HG03175 (cell line): ENCODE results near the gene FUCA1.
"Not testable (repeated sequence)": the region's sequence is repeated elsewhere in the genome, so short reads cannot be mapped to it uniquely, and the experiment has no call there.

Source experiments
- ATAC-seq: cut with Tn5 transposase; IDR thresholded peaks from one replicate; pipeline ENCODE4 v1.9.1; 2021; ENCODE audit warnings: mild to moderate bottlenecking, moderate library complexity; ENCODE audit not compliant: unreplicated experiment

Gene FUCA1

DNA sequence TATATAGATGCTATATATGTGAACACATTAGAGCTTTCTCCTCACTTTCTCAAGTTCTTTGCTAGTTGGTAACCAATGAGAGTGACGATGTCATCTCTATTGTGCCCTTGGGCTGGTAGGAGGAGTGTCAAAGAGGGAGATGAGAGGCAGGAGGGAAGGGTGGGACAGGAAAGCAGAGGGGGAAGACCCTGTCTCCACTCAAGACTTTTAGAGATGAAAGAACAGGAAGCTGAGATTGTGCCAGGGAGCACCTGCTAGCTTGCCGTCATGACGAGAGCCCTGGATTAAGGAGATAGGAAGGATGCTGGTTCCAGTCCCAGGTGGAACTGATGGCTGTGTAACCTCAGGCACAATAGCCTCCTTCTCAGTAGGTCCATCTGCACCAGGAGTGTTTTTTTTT, 28.4 kb upstream of the FUCA1 start:
- ATAC-seq: no peak

DNA sequence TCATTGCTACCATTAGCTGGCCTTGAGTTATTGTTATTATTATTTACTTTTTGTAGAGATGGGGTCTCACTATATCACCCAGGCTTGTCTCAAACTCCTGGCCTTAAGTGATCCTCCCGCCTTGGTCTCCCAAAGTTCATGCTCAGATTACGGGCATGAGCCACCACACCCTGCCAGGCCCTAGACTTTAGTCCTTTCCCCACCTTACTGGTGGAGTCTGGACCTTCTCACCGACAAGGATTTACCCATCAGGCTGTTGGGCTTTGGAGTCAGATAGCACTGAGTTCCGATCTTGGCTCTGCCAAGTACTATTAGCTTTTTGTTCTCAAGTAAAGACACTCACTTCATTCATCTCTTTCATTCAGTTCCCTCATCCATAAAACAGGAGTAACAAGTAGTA, 27.9 kb upstream of the FUCA1 start:
- ATAC-seq: no peak

DNA sequence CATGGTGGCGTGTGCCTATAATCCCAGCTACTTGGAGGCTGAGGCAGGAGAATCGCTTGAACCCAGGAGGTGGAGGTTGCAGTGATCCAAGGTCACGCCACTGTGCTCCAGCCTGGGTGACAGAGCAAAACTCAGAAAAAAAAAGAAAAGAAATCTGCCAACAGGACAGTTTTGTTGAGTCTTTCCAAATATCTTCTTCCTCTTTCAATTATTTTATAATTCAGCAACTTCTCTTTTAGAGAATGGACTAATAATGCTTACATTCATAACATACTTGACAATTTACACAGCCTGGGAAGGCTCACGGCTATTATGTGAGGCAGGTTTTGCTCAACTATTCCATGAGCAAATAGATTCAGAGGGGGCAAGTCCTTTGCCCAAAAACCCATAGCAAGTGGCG, 27.0 kb upstream of the FUCA1 start:
- ATAC-seq: no peak

DNA sequence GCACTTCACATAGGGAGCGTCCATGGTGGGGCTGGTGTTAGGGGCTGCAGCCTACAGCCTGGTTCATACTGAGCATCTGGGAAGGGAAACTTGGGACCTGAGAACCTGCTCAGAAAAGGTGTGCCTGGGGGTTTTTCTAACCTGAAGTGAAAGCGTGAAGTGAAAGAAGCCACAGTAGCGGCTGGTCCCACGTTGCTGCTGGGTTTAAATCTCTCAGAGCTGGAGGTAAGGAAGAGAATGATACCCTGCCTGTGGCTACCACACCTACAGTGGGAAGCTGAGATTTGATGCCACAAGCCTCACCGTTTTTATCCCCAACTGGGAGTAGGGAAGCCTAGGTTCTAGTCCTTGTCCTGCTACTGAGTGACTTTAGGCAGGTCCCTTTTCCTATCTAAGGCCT, 21.0 kb upstream of the FUCA1 start:
- ATAC-seq: no peak

DNA sequence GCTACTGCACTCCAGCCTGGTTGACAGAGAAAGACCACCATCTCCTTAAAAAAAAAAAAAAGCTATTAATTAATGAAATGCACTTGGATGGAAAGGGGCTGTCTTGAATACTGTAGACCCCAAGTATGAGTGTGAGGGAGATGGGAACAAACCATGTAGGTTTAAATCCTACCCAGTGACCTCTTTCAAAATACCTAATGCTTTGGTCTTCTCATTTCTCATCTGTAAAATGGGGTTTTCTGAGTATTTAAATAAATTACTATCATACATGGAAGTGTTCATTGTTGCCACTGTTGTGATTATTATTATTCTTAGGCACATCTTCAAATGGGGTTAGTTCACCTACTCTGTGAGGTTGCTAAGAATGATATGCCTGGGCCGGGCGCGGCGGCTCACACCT, 17.1 kb upstream of the FUCA1 start:
- no peak for ATAC-seq

DNA sequence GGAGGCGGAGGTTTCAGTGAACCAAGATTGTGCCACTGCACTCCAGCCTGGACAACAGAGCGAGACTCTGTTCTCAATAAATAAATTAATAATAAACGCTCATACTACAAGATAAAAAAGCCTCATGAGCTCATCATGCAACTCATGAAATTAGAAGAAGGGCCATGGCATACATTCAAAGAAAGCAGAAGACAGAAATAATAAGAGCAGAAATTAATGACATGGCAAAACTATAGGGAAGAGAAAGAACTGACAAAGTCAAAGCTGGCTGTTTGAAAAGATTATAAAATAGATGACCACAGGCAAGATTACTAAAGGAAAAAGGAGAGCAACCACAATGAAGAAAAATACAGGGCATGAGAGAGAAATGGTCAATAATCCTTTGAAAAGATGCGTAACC, 14.7 kb upstream of the FUCA1 start:
- ATAC-seq: no peak

DNA sequence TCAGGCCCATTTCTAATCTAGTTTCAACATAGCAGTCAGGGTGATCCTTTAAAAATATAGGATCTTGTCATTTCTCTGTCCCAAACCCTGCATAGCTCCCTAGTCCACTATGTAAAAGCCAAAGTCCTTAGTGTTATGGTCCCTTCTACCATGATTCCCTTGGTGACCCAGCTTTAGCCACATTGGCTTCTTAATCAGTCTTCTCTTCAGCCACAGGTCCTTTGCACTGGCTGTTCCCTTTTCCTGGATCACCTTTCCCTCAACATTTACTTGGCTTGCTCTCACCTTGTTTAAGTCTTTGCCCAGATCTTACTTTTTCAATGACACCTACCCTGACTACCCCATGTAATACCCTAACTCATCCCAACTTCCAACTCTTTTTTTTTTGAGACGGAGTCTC, 11.7 kb upstream of the FUCA1 start:
- ATAC-seq: no peak

DNA sequence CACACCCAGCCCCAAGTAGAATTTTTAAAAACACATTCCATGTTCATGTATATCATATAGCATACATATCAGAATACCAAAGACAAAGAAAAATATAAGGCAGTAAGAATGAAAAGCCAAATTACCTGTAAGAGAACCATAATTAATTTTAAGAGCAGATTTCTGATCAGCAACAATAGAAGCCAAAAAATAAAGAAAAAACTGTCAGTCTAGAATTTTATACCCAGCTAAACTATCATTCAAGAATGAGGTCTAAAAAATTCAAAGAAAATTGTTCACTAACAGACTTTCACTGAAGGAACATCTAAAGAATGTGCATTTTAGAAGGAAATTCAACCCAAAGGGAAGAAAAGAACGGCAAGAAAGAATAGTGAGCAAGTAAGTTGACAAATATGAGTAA, 10.6 kb upstream of the FUCA1 start:
- ATAC-seq: no peak

DNA sequence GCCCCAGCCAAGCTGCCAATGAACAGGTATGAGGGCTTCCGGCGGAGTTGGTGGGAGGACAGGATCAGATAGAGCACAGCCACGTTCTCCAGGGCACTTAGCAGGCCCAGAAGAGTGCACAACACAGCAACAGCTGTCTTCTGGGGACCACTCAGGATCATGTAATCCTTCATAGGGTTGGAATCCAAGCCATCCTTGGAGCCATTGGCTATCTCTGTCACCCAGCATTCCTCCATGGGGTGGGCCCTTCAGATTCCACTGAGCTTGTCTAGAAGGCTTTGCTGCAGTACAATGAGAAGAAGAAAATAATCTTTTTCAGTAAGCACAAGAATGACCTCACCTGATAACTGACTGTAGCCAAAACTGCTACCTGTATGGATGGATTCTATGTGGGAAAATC, 7.3 kb upstream of the FUCA1 start:
- no peak for ATAC-seq

DNA sequence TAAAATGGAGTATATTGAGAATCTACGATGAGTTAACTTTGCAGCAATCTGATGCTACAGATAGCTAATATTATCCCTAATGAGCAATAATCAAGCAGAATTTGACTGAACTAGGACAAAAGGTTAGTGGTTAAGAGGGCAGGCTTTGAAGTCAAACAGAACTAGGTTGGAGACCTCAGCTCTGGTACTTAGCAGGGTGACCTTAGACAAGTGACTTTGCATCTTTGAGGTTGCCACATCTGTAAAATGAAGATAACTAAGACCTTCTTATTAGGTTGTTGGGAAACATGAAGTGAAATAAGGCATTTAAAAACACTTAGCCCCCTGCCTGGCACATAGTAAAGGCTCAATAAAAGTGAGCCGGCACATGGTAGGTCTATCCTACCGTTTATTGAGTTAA, 4.3 kb upstream of the FUCA1 start:
- no peak for ATAC-seq

DNA sequence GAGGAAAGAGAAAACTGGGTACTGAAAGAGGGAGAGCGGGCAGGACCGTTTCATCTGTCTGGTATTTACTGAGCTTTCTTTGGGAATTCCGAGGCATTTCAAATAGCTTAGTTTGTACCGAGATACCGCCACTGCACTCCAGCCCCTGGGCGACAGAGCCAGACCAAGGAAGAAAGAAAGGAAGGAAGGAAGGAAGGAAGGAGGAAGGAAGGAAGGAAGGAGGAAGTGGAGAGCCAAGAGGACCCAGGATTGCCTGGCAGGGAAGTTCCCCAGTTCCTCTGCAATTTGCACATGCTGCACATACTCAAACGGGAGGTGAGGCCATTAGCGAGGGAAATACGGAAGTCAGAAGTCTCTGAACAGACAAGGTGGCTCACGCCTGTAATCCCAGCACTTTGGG, 961 bp upstream of the FUCA1 start:
- no peak for ATAC-seq

DNA sequence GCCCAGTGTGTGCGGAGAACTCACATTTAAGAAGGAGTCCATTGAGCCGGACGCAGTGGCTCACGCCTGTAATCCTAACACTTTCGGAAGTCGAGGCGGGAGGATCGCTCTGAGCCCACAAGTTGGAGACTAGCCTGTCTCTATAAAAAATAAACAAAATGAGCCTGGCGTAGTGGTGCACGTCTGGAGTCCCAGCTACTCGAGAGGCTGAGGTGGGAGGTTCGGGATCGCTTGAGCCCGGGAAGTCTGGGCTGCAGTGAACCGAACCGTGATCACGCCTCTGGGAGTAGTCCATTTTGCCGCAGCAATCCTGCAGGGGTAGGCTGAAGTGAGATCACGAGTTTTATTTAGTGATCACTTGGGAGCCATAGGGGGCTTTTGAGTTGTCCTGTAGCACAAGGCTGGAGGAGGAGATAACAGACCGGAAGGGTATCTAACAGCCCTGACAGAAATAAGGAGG, 497 bp upstream of the FUCA1 start:
- no peak for ATAC-seq

DNA sequence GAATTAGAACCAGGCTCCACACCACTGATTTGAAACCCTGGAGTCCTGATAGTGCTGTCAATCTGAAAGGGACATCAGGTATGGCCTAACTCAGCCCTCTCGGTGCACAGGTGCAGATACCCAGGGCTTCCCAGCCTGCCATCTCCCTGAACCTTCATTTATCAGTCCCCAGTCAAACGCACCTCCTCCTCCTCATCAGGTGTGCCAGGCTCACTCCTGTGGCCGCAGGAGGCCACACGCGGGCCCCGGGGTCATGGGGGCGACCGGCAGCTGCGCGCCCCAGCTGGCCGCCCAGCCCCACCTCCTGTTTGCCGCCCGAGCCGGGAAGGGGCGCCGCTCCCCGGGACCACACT, 572 bp downstream of the FUCA1 start:
- ATAC-seq: no peak

DNA sequence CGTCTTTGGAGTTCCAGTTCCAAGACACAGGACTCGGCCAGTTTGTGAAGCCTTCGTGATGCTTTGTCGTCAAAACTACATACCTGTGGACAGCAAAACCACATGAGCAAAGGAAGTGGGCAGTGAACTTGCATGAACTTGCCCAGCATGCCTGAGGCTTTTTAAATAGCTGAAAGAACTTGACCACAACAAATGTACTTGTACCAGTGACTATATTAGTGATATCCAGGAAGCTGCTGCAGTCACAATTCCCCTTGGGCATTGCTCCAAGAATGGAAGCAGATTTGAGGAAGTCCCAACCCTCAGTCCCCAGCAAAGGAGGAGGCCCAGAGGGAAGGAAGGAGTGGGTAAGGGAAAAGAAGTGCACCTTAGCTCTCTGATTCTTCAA, 2.6 kb downstream of the FUCA1 start:
- ATAC-seq: no peak

DNA sequence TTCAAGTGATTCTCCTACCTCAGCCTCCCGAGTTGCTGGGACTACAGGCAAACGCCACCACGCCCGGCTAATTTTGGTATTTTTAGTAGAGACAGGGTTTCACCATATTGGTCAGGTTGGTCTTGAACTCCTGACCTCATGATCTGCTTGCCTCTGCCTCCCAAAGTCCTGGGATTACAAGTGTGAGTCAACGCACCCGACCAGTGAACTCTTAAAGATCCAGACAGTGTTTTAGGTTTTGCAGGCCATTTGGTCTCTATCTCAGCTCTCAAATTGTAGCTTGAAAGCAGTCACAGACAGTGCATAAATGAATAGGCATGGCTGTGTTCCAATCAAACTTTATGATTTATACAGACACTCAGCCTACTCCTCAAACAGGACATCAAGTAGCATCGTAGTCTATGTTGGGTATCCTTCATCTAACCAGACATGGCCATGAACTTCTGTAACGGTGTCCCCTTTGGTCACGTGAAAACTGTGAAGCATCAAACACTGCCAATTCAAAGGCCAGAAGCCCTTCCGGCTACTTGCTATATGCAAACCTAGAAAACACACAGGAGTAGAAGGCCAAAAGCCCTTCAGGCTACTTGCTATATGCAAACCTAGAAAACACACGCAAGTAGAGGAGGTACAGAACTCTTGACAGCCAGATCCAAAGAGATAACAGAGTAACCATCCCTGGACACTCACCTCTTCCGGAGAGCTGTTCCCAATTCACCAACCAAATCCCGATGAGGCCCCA, 3.1 kb downstream of the FUCA1 start:
- ATAC-seq: no peak

DNA sequence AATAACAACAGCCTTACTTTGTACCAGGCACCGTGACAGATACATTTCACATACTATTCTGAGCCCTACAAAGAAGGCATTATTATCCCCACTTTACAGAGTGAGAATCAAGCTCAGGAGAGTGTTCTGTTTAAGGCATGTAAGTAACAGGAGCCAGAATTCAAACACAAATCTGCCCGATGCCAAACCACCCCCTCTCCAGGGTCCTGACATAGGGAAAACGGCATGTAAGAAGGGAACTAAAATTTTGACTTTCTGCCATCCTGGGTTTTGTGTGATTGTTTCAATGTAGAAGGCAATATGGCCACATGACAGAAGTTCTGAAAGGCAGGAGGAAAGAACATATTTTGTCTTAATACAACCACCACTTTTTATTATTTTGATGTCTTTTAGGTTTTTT, 5.5 kb downstream of the FUCA1 start:
- no peak for ATAC-seq

DNA sequence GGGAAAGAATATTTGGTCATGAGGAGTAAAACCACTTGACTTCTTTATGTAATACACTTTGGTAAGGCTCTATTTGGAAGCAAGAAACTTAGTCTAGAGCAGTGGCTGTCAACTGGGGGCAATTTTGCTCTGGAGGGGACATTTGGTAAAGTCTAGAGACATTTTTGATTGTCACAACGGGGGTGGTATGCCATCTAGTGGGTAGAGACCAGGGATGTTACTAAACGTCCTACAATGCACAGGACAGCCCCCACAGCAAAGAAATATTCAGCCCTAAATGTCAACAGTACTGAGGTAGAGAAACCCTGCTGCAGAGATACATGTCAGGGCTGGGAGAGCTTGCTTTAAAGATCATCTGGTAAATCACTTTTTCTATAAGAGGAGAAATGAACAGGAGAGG, 13.5 kb downstream of the FUCA1 start:
- ATAC-seq: no peak

DNA sequence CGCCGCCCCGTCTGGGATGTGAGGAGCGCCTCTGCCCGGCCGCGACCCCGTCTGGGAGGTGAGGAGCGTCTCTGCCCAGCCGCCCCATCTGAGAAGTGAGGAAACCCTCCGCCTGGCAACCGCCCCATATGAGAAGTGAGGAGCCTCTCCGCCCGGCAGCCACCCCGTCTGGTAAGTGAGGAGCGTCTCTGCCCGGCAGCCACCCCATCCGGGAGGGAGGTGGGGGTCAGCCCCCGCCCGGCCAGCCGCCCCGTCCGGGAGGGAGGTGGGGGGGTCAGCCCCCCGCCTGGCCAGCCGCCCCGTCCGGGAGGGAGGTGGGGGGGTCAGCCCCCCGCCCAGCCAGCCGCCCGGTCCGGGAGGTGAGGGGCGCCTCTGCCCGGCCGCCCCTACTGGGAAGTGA, 15.0 kb downstream of the FUCA1 start:
- not testable (repeated sequence) for ATAC-seq

DNA sequence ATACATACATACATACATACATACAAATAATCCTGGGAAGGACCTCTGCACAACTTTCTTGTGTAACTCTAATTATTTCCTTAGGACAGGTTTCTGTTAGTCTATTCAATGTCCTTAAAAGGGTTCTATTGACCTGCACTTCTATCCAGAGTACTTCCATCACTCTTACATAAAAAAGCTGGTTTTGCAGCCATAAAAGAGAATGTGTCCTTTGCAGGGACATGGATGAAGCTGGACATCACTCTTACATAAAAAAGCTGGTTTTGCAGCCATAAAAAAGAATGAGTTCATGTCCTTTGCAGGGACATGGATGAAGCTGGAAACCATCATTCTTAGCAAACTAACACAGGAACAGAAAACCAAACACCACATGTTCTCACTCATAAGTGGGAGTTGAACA, 16.7 kb downstream of the FUCA1 start:
- ATAC-seq: not testable (repeated sequence)

DNA sequence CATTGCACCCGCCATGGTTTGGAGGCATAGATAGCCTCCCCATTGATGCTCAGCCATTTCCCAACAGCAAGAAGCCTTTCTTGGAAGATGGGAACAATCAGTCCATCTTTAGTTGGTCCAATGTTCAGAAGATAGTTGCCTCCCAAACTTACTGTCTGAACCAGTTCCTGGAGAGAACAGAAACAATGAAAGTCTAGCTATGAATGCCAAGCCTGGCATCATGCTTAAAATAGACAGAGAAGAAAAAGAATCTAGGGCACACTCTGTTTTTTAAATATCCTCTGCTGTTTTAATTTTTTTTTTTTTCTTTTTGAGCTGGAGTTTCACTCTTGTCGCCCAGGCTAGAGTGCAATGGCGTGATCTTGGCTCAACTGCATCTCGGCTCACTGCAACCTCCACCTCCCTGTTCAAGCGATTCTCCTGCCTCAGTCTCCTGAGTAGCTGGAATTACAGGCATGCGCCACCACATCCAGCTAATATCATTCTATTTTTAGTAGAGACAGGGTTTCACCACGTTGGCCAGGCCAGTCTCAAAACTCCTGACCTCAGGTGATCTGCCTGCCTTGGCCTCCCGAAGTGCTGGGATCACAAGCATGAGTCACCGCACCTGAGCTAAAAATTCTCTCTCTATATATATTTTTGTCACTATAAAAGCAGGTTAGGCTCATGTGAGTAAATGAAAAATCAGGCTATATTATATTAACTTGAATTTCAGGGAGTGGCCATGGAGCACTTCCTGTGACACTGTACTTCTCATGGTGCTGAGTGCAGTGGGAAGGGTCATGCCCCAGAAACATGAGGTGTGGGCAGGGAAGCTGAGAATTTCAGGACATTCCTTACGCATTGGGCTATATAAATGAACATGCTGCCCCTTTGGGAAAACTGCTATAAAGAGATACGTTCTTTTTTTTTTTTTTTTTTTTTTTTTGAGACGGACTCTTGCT, 19.1 kb downstream of the FUCA1 start:
- ATAC-seq: no peak

DNA sequence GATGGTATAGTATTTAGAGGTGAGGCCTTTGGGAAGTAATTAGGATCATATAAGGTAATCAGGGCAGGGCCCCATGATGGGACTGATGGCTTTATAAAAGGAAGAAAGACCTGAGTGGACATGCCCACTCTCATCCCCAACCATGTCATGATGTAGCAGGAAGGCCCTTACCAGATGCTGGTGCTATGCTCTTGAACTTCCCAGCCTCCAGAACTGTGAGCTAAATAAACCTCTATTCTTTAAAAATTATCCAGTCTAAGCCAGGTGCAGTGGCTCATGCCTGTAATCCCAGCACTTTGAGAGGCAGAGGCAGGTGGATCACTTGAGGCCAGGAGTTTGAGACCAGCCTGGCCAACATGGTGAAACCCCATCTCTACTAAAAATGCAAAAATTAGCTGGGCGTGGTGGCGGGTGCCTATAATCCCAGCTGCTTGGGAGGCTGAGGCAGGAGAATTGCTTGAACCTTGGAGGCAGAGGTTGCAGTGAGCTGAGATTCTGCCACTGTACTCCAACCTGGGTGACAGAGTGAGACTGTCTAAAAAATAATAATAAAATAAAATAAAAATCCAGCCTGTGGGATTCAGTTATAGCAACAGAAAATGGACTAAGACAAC, 20.5 kb downstream of the FUCA1 start:
- ATAC-seq: not testable (repeated sequence)

DNA sequence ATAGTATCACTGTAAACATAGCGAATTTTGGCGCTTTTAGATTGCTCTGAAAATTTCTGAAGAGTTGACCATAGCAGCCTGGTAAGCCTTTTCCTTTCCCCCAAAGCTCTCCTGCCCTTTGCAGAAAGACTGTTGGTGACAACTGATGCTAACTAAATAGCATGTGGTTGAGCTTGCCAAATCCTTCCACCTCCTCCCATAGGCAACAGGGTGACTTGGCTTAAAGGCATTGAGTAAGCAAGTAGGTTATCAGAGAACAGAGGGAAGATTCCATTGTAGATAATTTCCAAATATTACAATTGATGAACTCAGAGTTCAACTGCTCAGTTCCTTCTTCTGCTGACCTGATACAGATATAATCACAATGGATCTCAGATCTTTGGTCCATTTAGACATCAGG, 22.9 kb downstream of the FUCA1 start:
- ATAC-seq: no peak
